Esophagus muscularis mucosa (tissue), 4 donors: ENCODE measurements around the gene MVB12B. TPM values are rescaled to one million over a fixed set of nuclear protein-coding genes. Genes with fewer than 3 reads are reported as not detected.

Experiments
- DNase-seq: peaks from one replicate; pipeline ENCODE4 v3.0.0-alpha.2; 2017; ENCODE audit errors: extremely low spot score
- H3K27ac ChIP-seq, 4 donors: fragments of 200-600 bp; sonication (generic); replicated peaks in 1 of 4; 1 replicate in 3 of 4; 2 replicates in 1 of 4; pipeline ENCODE4 v1.5.1; 2016 to 2019; ENCODE audit warnings: mild to moderate bottlenecking in 1 of 4
- H3K27me3 ChIP-seq, 4 donors: fragments of 200-600 bp; sonication (generic); one replicate each; pipeline versions ENCODE4 v1.5.1 to v1.6.0; 2016 to 2019
- H3K36me3 ChIP-seq, 4 donors: fragments of 200-600 bp; sonication (generic); one replicate each; pipeline ENCODE4 v1.5.1; 2016 to 2019
- H3K4me1 ChIP-seq, 4 donors: fragments of 200-600 bp; sonication (generic); one replicate each; pipeline ENCODE4 v1.5.1; 2016 to 2019
- H3K4me3 ChIP-seq, 4 donors: fragments of 200-600 bp; sonication (generic); 1 replicate in 2 of 4; 2 replicates in 2 of 4; pipeline ENCODE4 v1.5.1; 2016 to 2019; ENCODE audit warnings: mild to moderate bottlenecking in 4 of 4, moderate library complexity in 1 of 4
- H3K9me3 ChIP-seq, 4 donors: fragments of 200-600 bp; sonication (generic); 1 replicate in 3 of 4; 2 replicates in 1 of 4; pipeline ENCODE4 v1.5.1; 2016 to 2019
- CTCF ChIP-seq, 3 experiments: fragments of 200-600 bp in 2 of 3; fragments of 450-650 bp in 1 of 3; sonication (generic) in 2 of 3; IDR thresholded peaks; one replicate each; pipeline ENCODE4 v1.5.1; 2017 to 2019; ENCODE audit warnings: antibody characterized with exemption in 3 of 3, mild to moderate bottlenecking in 2 of 3, moderate library complexity in 1 of 3
- EP300 ChIP-seq: sonication (generic); formaldehyde crosslinking; IDR thresholded peaks from one replicate; pipeline ENCODE4 v1.6.1; 2017; ENCODE audit warnings: antibody characterized with exemption
- POLR2A ChIP-seq: fragments of 450-650 bp; IDR thresholded peaks from one replicate; pipeline ENCODE4 v1.6.1; 2017; ENCODE audit warnings: antibody characterized with exemption, moderate library complexity, mild to moderate bottlenecking, low read depth
- POLR2AphosphoS5 ChIP-seq, 2 donors: sonication (generic); formaldehyde crosslinking; IDR thresholded peaks; one replicate each; pipeline ENCODE4 v1.6.1; 2017; ENCODE audit warnings: antibody characterized with exemption in 2 of 2
- WGBS: methylation state at CpG from one replicate; pipeline ENCODE4 v1.1.5; 2018; 5-methylcytosine and 5-hydroxymethylcytosine counted together
- intact Hi-C: fragments of 100-400 bp; cut with DNase I; formaldehyde crosslinking; loops from one replicate; pipeline ENCODE4 v1.15.1; 2023
- total RNA-seq, 4 donors: library from RNA; depleted of rRNA; stranded (reverse); fragments of >200 nt; gene quantifications; one replicate each; pipeline versions ENCODE4 v1.1.0 to v1.2.1, GENCODE V29; 2016

Gene MVB12B
- total RNA-seq, 4 donors from 2014 or later, result 14.1 to 25.0 (median 18.4) TPM

- no peak for DNase-seq
- peaks cover 0 to 6% (median 1%) of the 10 kb centered on the region in 4 donors for H3K4me1 ChIP-seq
- no peak for TF ChIP-seq CTCF (IDR thresholded peaks at IDR 0.05)
- no peak for TF ChIP-seq POLR2A
- no peak for TF ChIP-seq POLR2AphosphoS5 (IDR thresholded peaks at IDR 0.05)
- no peak for TF ChIP-seq EP300
- H3K4me3 ChIP-seq, result no peak overlapping the region
- no peaks in the 10 kb centered on the region for H3K9me3 ChIP-seq
- intact Hi-C loops, result no loop called here
- no peaks in the 10 kb centered on the region for H3K27me3 ChIP-seq
- WGBS, result 82% methylated on average over 8 of the region's 8 CpGs
- H3K27ac ChIP-seq, result no peak overlapping the region
- peaks cover 0 to 10% (median 4%) of the 10 kb centered on the region in 4 donors for H3K36me3 ChIP-seq
Observed at GRCh38 chr9:126461029-126461428, 134.4 kb downstream of the MVB12B start.

GRCh38 chr9:126461608-126462007 lies 135.0 kb downstream of the MVB12B start:
- Histone ChIP-seq H3K4me3 (no peak overlapping the region), H3K27me3 (no peaks in the 10 kb centered on the region), H3K27ac (no peak overlapping the region), H3K4me1 (peaks cover 0 to 3% (median under 1%) of the 10 kb centered on the region in 4 donors), H3K36me3 (peaks cover 0 to 9% (median 3%) of the 10 kb centered on the region in 4 donors), H3K9me3 (no peaks in the 10 kb centered on the region)
- TF ChIP-seq EP300, result no peak
- no peak for TF ChIP-seq CTCF (IDR thresholded peaks at IDR 0.05)
- no peak for TF ChIP-seq POLR2AphosphoS5 (IDR thresholded peaks at IDR 0.05)
- TF ChIP-seq POLR2A, result no peak
- 95% methylated on average over 17 of the region's 17 CpGs for WGBS
- intact Hi-C loops, result no loop called here
- no peak for DNase-seq

DNA sequence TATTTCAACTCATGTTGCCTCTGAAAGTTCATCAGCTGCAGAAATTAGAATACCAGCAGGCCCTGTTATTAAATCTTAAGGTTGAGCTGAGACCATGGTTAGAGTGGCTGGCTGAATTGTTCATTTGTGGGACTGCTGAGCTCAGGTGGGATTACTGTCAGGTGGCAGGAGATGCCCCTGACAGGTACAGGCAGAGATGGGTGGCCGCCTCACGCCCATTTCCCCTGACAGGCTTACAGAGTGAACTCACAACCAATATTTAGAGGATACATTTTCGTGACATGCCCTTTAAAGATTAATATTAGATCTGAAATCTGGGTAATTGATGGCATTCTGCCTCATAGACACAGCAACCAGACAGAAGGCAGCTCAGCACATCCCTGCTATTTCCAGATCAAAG lies 136.0 kb downstream of the MVB12B start:
- Histone ChIP-seq H3K36me3 (peaks cover 0 to 9% (median 0%) of the 10 kb centered on the region in 4 donors), H3K4me3 (no peak overlapping the region), H3K9me3 (no peaks in the 10 kb centered on the region), H3K27ac (no peak overlapping the region), H3K4me1 (peaks cover 0 to 3% (median 0%) of the 10 kb centered on the region in 4 donors), H3K27me3 (no peaks in the 10 kb centered on the region)
- intact Hi-C loops, result no loop called here
- no peak for TF ChIP-seq EP300
- no peak for TF ChIP-seq CTCF (IDR thresholded peaks at IDR 0.05)
- no peak for TF ChIP-seq POLR2A
- no peak for TF ChIP-seq POLR2AphosphoS5 (IDR thresholded peaks at IDR 0.05)
- WGBS, result 83% methylated on average over 1 of the region's 3 CpGs
- DNase-seq, result no peak

- no peak for DNase-seq
- Histone ChIP-seq H3K36me3 (peaks cover 0 to 9% (median 4%) of the 10 kb centered on the region in 4 donors), H3K4me1 (peaks cover 0 to 3% (median 0%) of the 10 kb centered on the region in 4 donors), H3K27me3 (no peaks in the 10 kb centered on the region), H3K9me3 (no peaks in the 10 kb centered on the region), H3K4me3 (no peak overlapping the region), H3K27ac (no peak overlapping the region)
- 93% methylated on average over 2 of the region's 2 CpGs for WGBS
- intact Hi-C loops, result no loop called here
- TF ChIP-seq EP300, result no peak
Observed at GRCh38 chr9:126463426-126463825, 136.8 kb downstream of the MVB12B start.

GRCh38 chr9:126464694-126465441 lies 138.2 kb downstream of the MVB12B start:
- TF ChIP-seq POLR2AphosphoS5 (IDR thresholded peaks at IDR 0.05), result no peak
- TF ChIP-seq POLR2A, result no peak
- TF ChIP-seq EP300, result no peak
- TF ChIP-seq CTCF (IDR thresholded peaks at IDR 0.05), result no peak
- intact Hi-C loops, result no loop called here
- DNase-seq, result no peak
- WGBS, result 95% methylated on average over 11 of the region's 11 CpGs
- Histone ChIP-seq H3K4me1 (peaks cover 0 to 6% (median 0%) of the 10 kb centered on the region in 4 donors), H3K27ac (no peak overlapping the region), H3K36me3 (peaks cover 0 to 18% (median 12%) of the 10 kb centered on the region in 4 donors), H3K4me3 (no peak overlapping the region), H3K9me3 (no peaks in the 10 kb centered on the region), H3K27me3 (no peaks in the 10 kb centered on the region)
